Aortic smooth muscle cell (primary cell): ENCODE measurements around the gene ANO2. TPM values are rescaled to one million over a fixed set of nuclear protein-coding genes. Genes with fewer than 3 reads are reported as not detected.

Experiments
- total RNA-seq: library from RNA; depleted of rRNA; stranded (reverse); fragments of >200 nt; gene quantifications from 2 replicates; pipeline ENCODE4 v1.2.3, GENCODE V29; 2014

Gene ANO2
- 0.13 TPM in 1 of 2 replicates, not detected in the other for total RNA-seq

DNA sequence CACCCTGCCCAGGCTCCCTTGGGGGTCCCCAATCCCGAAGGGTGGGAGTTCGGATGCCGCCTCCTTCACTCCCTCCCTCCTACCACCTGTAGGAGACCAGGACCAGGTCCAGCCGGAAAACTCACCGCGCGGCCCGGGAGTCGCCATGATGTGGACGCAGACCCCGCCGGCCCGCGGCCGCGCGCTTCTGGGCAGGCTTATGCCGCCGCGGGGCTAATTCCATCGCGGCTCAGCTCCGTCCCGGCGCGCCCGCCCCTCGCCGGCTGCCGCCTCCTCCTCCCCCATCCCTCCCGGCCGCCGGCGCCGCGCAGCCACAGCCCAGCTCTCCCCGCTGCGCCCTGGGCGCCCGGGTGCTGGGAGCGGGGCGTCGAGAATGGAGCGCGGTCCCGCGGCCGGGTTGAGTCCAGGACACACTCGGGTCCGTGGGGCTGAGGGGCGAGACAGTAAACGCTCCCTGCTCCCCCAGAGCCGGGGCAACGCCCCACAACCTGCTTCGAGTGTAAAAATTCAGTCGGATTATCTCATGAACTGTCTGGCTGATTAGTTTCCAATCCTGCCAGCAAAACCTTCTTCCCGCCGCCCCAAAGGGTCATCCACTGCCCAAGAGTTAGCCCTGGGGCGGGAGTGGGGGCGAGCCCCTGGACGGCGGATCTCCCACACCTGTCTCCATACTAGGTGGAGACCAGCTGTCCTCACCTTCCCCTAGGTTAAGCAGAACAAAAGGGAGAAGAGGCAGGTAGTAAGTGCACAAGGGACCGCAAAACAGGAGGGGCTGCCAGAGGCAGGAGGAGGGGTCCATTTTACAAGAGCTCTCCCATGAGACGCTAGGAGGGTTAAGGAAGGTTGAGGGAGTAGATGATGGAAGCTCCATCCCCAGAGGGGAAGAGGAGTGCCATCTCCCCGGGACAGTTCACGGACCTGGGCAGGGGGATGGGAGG, at the start of gene ANO2:
Gene ANO2, minus strand, starts transcription at position 189 of the 938 bp plus-strand sequence. Its CDS starts 42 bp downstream, at position 147.

Other genes with a start within 250 kb of the ANO2 start
- gene VWF, start 179.4 kb upstream of the ANO2 start, total RNA-seq, result 1.1 and 2.5 TPM in 2 replicates